DMS114 treated with DMSO at 0.1 percent for 48 hours (cell line): Measurements from ENCODE around the gene LBX1.

ENCODE experiments used
- DNase-seq: peaks from one replicate; lab custom pipeline; 2025; ENCODE audit not compliant: unreplicated experiment; lab: John Stamatoyannopoulos, UW

The LBX1 gene

GRCh38 chr10:101226491-101227428, 2.5 kb downstream of the LBX1 start:
- no peak for DNase-seq

GRCh38 chr10:101225846-101226421, 3.3 kb downstream of the LBX1 start:
- no peak for DNase-seq

- no peak for DNase-seq
These were observed 4.1 kb downstream of the LBX1 start for GRCh38 chr10:101224910-101225823.

- no peak for DNase-seq
These were observed 5.0 kb downstream of the LBX1 start for GRCh38 chr10:101224060-101224909.

- no peak for DNase-seq
These were observed 5.8 kb downstream of the LBX1 start for GRCh38 chr10:101223274-101224059.

GRCh38 chr10:101222683-101223273, 6.5 kb downstream of the LBX1 start:
- no peak for DNase-seq

- no peak for DNase-seq
These were observed 7.2 kb downstream of the LBX1 start for GRCh38 chr10:101221963-101222531.

- no peak for DNase-seq
These were observed 7.7 kb downstream of the LBX1 start for GRCh38 chr10:101221549-101221948.

GRCh38 chr10:101219946-101220451, 9.3 kb downstream of the LBX1 start:
- no peak for DNase-seq

GRCh38 chr10:101219139-101219945, 9.9 kb downstream of the LBX1 start:
- no peak for DNase-seq

- no peak for DNase-seq
These were observed 10.7 kb downstream of the LBX1 start for GRCh38 chr10:101218351-101219138.

- DNase-seq: no peak
These were observed 11.6 kb downstream of the LBX1 start for GRCh38 chr10:101217450-101218281.

GRCh38 chr10:101217044-101217425, 12.2 kb downstream of the LBX1 start:
- no peak for DNase-seq

GRCh38 chr10:101216207-101217043, 12.8 kb downstream of the LBX1 start:
- no peak for DNase-seq

- DNase-seq: no peak
These were observed 13.7 kb downstream of the LBX1 start for GRCh38 chr10:101215397-101216206.
